HG02970 (cell line): ENCODE data around the gene PARN.
"Not testable (repeated sequence)": the region's sequence is repeated elsewhere in the genome, so short reads cannot be mapped to it uniquely, and the experiment has no call there.

Experiments used
- ATAC-seq: cut with Tn5 transposase; IDR thresholded peaks from one replicate; pipeline ENCODE4 v1.9.1; 2021; ENCODE audit warnings: mild to moderate bottlenecking, moderate library complexity, moderate number of reproducible peaks; ENCODE audit not compliant: unreplicated experiment, low FRiP score

Gene PARN

DNA sequence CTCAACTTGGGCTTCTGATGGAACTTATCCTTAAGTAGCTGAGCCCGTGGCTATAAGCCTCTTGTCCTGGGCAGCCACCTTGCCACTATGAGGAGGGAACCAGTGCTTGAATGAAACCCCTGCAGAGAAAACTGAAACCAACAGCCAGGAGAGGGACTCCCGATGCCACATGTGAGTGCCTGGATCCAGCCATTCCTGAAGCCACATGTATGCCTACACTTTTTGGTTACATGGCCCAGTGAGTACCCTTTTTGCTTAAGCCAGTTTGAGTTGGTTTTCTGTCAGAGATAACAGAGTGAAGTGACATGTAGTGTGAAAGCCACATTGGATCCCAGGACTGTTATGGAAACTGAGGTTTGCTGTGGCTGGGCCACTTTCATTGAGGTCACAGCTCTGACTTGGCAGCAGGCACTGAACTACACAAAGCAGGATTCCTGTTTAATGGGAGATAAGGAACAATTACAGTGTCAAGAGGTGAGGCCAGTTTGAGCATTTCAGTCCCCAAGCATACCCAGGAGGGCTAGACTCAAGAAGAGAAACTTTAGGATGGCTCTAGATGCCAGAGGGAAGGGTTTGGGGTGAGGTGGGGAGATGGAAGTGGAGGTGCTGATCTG, 222.2 kb downstream of the PARN start:
- ATAC-seq = no peak

DNA sequence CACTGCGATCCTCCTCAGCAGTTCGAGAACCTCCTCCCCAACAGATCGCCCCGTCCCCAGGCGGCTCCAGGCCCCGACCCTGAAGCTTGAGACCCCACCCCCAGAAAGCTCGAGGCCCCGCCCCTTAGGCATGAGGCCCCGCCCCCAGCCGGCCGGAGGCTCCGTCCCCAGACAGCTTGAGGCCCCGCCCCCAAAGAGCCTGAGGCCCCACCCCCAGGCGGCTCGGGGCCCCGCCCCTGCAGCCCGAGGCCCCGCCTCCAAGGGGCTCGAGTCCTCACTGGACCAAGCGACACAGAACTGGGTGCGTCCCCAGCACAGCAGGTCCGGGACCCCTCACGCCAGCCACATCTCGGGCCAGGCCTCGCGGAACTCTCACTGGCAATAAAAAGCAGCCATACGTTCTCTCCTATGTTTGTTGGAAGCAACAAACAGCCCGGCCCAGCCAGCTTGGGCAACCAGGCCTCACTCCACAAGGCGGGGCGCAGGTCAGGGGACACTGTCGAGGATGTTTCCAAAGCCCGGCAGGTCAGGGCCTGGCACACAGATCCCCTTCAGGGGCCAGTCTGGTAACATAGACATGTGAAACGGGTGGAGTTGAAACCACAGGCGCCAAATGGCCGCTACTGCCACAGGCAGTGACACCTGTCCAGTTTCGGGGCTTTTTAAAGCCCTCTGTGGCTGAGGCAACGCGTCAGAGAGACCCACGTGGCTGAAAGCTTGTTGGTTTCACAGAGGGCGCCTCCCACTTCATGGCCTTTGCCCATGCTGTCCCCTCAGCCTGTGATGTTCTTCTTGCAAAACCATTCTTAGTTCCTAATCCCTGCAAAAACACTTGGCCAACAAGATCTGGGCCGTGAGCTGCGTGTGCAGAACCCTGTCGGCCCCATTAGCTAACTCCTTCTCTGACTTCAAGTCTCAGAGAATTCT, 224.2 kb downstream of the PARN start:
- peak; percentile 69 for ATAC-seq

GRCh38 chr16:14403001-14403389, 227.1 kb downstream of the PARN start:
- ATAC-seq = not testable (repeated sequence)

DNA sequence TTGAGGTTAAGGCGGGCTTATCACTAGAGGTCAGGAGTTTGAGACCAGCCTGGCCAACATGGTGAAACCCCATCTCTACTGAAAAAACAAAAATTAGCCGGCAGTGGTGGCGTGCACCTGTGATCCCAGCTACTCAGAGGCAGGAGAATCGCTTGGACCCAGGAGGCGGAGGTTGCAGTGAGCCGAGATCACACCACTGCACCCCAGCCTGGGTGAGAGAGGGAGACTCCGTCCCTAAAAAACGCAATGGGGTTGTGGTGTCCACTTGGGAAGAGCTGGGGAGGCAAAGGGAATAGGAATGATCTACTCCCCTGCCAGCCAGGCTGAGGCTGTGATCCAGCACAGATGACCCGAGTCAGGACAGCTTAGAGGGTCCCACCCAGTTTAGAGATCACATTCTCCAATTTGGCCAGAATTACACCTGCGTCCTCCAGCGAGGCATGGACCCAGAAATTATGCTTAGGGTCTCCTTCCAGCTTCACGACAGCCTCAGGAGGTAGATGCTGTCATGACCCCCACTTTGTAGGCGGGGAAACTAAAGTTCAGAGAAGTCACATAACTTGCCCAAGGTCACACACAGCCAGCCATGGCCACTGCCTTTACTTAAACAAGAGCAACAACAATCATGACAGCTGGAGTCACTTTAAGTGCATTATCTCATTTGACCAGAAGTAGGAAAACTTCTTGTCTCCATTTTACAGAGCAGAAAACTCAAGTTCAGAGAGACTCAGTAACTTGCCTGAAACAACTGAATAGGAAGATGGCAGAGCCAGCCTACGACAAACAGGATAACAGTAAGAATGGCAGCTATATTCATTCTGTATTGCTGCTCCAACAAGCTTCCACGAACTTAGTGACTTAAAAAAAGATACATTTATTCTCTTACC, 227.7 kb downstream of the PARN start:
- not testable (repeated sequence) for ATAC-seq

- not testable (repeated sequence) for ATAC-seq
Observed at GRCh38 chr16:14401711-14402061, 228.4 kb downstream of the PARN start.

- ATAC-seq = not testable (repeated sequence)
Observed at GRCh38 chr16:14400978-14401710, 228.9 kb downstream of the PARN start.

- no peak for ATAC-seq
Observed at GRCh38 chr16:14400285-14400977, 229.6 kb downstream of the PARN start.

- no peak for ATAC-seq
Observed at GRCh38 chr16:14399378-14400284, 230.4 kb downstream of the PARN start.

GRCh38 chr16:14398014-14398717, 231.9 kb downstream of the PARN start:
- no peak for ATAC-seq

GRCh38 chr16:14395710-14396304, 234.3 kb downstream of the PARN start:
- ATAC-seq = not testable (repeated sequence)

DNA sequence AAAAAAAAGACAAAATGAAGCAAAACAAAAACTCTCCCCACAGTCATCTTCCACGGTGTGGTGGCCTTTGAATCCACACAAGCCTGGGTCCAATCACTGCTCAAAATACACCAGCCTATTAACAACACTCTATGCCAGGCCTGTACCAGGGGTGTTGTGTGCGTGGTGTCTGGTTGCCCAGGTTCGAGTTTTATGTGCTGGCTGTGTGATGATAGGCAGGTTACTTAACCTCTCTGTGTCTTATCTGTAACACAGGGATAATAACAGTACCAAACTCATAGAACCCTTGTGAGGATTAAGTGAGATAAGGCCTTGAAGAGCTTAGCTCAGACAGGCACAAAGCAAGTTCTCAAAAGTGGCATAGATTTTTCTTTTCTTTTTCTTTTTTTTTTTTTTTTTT, 235.2 kb downstream of the PARN start:
- ATAC-seq = no peak

DNA sequence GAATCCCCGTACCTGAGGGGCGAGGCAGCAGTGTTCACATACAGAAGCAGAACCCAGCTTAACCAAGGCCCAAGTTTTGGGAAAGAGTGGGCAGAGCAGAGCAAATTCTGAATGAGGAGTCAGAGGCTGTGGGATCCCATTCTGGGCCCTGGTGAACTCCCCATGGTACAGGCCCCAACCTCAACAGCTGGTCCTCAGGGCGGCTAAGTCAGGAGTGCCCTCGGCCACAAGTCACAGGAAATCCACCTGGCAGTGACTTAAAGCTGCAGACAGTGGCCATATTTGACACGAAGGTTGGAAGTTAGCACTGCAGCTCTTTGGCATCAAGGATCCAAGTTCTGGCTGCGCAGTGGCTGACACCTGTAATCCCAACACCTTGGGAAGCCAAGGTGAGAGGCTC, 237.1 kb downstream of the PARN start:
- no peak for ATAC-seq

- ATAC-seq = no peak
Observed at GRCh38 chr16:14389359-14389758, 240.7 kb downstream of the PARN start.

DNA sequence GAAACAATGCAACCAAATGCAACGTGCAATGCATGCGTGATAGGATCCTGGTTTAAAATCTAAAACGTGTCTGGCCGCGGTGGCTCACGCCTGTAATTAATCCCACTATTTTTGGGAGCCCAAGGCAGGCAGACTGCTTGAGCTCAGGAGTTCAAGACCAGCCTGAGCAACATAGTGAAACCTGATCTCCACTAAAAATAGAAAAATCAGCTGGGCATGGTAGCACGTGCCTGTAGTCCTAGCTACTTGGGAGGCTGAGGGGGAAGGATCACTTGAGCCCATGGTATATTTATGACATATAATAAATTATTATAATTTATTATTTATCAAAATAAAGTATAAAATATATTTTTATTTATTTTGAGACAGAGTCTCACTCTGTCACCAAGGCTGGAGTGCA, 241.8 kb downstream of the PARN start:
- no peak for ATAC-seq

DNA sequence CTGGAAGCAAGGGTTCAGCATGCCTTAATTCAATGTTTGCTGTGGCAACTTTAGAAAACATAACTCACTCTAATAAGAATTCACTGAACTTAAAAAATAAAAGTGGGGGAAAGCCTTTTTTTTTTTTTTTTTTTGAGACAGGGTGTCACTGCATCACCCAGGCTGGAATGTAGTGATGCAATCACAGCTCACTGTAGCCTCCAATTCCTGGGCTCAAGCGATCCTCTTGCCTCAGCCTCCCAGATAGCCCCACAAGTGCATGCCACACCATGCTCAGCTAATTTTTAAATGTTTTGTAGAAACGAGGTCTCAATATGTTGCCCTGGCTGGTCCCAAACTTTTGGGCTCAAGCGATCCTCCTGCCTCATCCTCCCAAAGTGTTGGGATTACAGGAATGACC, 243.9 kb downstream of the PARN start:
- no peak for ATAC-seq
